GM23338 (cell line): ENCODE results near the gene ZNF275.

Experiments used
- CREB1 ChIP-seq: fragments of 250-450 bp; sonication (Bioruptor Pico); IDR thresholded peaks from 2 replicates; pipeline ENCODE4 v1.5.0; 2020; ENCODE audit warnings: low read depth, mild to moderate bottlenecking, moderate library complexity
- CTCF ChIP-seq, 2 experiments: fragments of 200-600 bp in 1 of 2; sonication (generic) in 1 of 2; conservative IDR thresholded peaks; 2 replicates each; pipeline versions ENCODE4 v1.5.1 to v1.6.1; 2016 to 2017; ENCODE audit warnings: antibody characterized with exemption in 2 of 2, low read depth in 2 of 2, mild to moderate bottlenecking in 2 of 2, moderate library complexity in 1 of 2
- ETS1 ChIP-seq: IDR thresholded peaks from 2 replicates; pipeline ENCODE4 v1.6.1; 2016; ENCODE audit warnings: antibody characterized with exemption
- EZH2 ChIP-seq: fragments of 200-600 bp; sonication (generic); IDR thresholded peaks from one replicate; pipeline ENCODE4 v1.8.0; 2017; ENCODE audit warnings: antibody characterized with exemption, mild to moderate bottlenecking, low read depth; ENCODE audit not compliant: unreplicated experiment
- EZH2phosphoT487 ChIP-seq: fragments of 200-600 bp; sonication (generic); IDR thresholded peaks from one replicate; pipeline ENCODE4 v1.8.1; 2018; ENCODE audit warnings: antibody characterized with exemption; ENCODE audit not compliant: unreplicated experiment
- JUNB ChIP-seq: IDR thresholded peaks from one replicate; pipeline ENCODE4 v1.6.1; 2016; ENCODE audit warnings: antibody characterized with exemption; ENCODE audit not compliant: unreplicated experiment
- POLR2AphosphoS5 ChIP-seq: IDR thresholded peaks from 2 replicates; pipeline ENCODE4 v1.6.1; 2016; ENCODE audit warnings: antibody characterized with exemption, low read depth
- STAT1 ChIP-seq: IDR thresholded peaks from one replicate; pipeline ENCODE4 v1.6.1; 2016; ENCODE audit warnings: antibody characterized with exemption; ENCODE audit not compliant: unreplicated experiment
- ZNF114 ChIP-seq: fragments of 250-450 bp; sonication (Bioruptor Pico); IDR thresholded peaks from 2 replicates; pipeline ENCODE4 v1.5.0; 2020; ENCODE audit warnings: mild to moderate bottlenecking, moderate library complexity
- ZNF331 ChIP-seq: fragments of 250-450 bp; sonication (Bioruptor Pico); IDR thresholded peaks from 2 replicates; pipeline ENCODE4 v1.5.0; 2020; ENCODE audit warnings: low read depth, mild to moderate bottlenecking, moderate library complexity
- ZNF462 ChIP-seq: fragments of 250-450 bp; sonication (Bioruptor Pico); IDR thresholded peaks from 2 replicates; pipeline ENCODE4 v1.5.0; 2020; ENCODE audit warnings: mild to moderate bottlenecking, moderate library complexity
- TF ChIP-seq, protein P1 (sequence below): IDR thresholded peaks from one replicate; pipeline ENCODE4 v1.6.1; 2018; ENCODE audit warnings: antibody characterized with exemption; ENCODE audit not compliant: unreplicated experiment

DNA sequence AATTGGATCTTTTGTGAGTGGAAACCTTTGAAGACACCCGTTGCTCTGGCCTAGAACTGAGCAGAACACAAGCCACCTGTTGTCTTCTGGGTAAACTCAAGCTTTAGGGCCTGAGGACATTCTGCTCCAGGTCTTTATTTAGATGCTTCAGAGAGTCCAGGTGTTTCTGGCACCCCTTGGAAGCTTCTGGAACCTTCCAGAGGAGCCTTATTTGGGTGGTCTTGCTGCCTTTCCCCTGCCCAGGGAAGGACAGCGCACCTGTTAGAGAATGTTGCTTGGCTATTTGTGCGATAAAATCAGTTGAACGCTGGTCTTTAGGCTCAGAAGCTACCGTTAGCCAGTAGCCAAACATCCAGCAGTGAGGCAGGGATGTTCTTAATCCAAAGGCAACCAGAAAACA is 3.0 kb downstream of the ZNF275 start:
- TF ChIP-seq CTCF (conservative IDR thresholded peaks at IDR 0.05; ENCODE audit: low read depth in 2 of 2) (no peak), EZH2 (no peak), EZH2phosphoT487 (no peak), POLR2AphosphoS5 (no peak), ETS1 (no peak), ZNF114 (CRISPR knock-in tag) (no peak), CREB1 (CRISPR knock-in tag) (no peak), ZNF462 (CRISPR knock-in tag) (no peak), STAT1 (no peak), ZNF331 (CRISPR knock-in tag) (no peak), JUNB (no peak)
- TF ChIP-seq, protein P1, sequence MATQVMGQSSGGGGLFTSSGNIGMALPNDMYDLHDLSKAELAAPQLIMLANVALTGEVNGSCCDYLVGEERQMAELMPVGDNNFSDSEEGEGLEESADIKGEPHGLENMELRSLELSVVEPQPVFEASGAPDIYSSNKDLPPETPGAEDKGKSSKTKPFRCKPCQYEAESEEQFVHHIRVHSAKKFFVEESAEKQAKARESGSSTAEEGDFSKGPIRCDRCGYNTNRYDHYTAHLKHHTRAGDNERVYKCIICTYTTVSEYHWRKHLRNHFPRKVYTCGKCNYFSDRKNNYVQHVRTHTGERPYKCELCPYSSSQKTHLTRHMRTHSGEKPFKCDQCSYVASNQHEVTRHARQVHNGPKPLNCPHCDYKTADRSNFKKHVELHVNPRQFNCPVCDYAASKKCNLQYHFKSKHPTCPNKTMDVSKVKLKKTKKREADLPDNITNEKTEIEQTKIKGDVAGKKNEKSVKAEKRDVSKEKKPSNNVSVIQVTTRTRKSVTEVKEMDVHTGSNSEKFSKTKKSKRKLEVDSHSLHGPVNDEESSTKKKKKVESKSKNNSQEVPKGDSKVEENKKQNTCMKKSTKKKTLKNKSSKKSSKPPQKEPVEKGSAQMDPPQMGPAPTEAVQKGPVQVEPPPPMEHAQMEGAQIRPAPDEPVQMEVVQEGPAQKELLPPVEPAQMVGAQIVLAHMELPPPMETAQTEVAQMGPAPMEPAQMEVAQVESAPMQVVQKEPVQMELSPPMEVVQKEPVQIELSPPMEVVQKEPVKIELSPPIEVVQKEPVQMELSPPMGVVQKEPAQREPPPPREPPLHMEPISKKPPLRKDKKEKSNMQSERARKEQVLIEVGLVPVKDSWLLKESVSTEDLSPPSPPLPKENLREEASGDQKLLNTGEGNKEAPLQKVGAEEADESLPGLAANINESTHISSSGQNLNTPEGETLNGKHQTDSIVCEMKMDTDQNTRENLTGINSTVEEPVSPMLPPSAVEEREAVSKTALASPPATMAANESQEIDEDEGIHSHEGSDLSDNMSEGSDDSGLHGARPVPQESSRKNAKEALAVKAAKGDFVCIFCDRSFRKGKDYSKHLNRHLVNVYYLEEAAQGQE, result no peak
